Endothelial cell of umbilical vein (primary cell): ENCODE results near the gene ARID5A.

Experiments
- POLR2A ChIP-seq: IDR thresholded peaks from 2 replicates; pipeline ENCODE4 v1.6.1; 2012; ENCODE audit warnings: low read depth, mild to moderate bottlenecking, control low read depth, low read length
- TF ChIP-seq, protein P1 (sequence below), 2 donors: IDR thresholded peaks; 1 replicate in 1 of 2; 2 replicates in 1 of 2; pipeline ENCODE4 v1.5.1; 2011; ENCODE audit warnings: low read length in 2 of 2, mild to moderate bottlenecking in 2 of 2, moderate library complexity in 2 of 2, control low read depth in 1 of 2, inconsistent platforms in 1 of 2, low read depth in 1 of 2; ENCODE audit not compliant: insufficient read depth in 1 of 2; ENCODE audit errors: extremely low read depth in 1 of 2

DNA sequence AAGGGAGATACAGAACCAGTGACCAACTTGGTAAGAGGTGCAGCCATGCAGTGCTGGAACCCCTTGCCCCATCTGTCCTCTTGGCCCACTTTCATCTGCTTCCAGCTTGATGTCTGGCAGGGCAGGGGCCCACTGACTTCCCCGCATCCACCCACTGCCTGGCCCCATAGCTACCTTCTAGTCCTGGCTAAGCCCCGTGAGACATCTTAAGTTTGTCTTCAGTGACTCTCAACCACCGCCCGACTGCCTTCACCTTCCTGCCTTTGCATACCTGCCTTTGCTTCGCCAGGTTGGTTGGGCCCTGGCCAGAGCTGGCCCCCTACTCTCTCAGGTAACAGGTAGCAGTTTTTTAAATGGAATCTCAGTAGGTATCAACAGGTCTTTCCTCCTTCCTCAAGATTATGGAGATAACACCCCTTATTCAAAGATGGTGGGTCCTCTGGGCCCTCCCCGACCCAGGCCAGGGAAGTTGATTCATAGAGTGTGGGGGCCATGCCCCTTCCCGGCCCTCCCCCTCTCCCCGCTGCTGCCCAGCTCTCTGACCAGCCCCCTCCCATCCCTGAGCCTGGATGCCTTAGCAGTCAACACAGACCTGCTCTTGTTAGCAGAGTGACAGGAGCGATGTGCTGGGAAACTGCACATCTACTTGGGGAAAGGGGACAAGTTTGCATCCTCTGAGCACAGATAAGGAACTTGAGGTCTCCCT lies 2.8 kb downstream of the ARID5A start:
- TF ChIP-seq, protein P1, sequence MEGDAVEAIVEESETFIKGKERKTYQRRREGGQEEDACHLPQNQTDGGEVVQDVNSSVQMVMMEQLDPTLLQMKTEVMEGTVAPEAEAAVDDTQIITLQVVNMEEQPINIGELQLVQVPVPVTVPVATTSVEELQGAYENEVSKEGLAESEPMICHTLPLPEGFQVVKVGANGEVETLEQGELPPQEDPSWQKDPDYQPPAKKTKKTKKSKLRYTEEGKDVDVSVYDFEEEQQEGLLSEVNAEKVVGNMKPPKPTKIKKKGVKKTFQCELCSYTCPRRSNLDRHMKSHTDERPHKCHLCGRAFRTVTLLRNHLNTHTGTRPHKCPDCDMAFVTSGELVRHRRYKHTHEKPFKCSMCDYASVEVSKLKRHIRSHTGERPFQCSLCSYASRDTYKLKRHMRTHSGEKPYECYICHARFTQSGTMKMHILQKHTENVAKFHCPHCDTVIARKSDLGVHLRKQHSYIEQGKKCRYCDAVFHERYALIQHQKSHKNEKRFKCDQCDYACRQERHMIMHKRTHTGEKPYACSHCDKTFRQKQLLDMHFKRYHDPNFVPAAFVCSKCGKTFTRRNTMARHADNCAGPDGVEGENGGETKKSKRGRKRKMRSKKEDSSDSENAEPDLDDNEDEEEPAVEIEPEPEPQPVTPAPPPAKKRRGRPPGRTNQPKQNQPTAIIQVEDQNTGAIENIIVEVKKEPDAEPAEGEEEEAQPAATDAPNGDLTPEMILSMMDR (IDR thresholded peaks at IDR 0.05; ENCODE audit: extremely low read depth in 1 of 2, insufficient read depth in 1 of 2, low read depth in 1 of 2, low read length in 2 of 2): no peak
- no peak for TF ChIP-seq POLR2A
